ENCODE results near the gene COPS8. TPM values are rescaled to one million over a fixed set of nuclear protein-coding genes. Genes with fewer than 3 reads are reported as not detected.

The COPS8 gene
- polyA plus RNA-seq, 1 of the 3 experiments (the other 2 are of a cell fraction): 107 TPM

GRCh38 chr2:237075749-237076599 lies 9.7 kb upstream of the COPS8 start:
- Histone ChIP-seq H3K9me2 (no peaks in the 10 kb centered on the region), H3K27ac (ENCODE audit: low read depth in 2 of 2, low read length in 1 of 2) (no peak overlapping the region), H3K9ac (no peak overlapping the region), H3F3A (replicated peaks; ENCODE audit: insufficient read depth) (no peaks in the 10 kb centered on the region), H2AFZ (ENCODE audit: low read depth) (no peak overlapping the region), H4K20me1 (ENCODE audit: insufficient read depth) (no peaks in the 10 kb centered on the region), H3K79me2 (ENCODE audit: insufficient read depth) (no peaks in the 10 kb centered on the region), H3K9me3 (no peaks in the 10 kb centered on the region), H3K4me3 (ENCODE audit: low read depth in 2 of 2, low read length in 1 of 2) (no peak overlapping the region), H3K4me1 (ENCODE audit: control insufficient read depth in 1 of 2, insufficient read depth in 2 of 2, low read depth in 1 of 2, low read length in 1 of 2) (no peaks in the 10 kb centered on the region; a peak in 1 of 4 replicates), H3K36me3 (replicated peaks in 1 of 2; ENCODE audit: control insufficient read depth in 1 of 2, insufficient read depth in 2 of 2, low read length in 1 of 2) (no peaks in the 10 kb centered on the region), H3K27me3 (ENCODE audit: insufficient read depth) (no peaks in the 10 kb centered on the region), H3K4me2 (no peak overlapping the region)
- TF ChIP-seq MAX (IDR thresholded peaks at IDR 0.05; ENCODE audit: low read depth) (no peak), POLR2AphosphoS5 (IDR thresholded peaks at IDR 0.05; ENCODE audit: low read depth, low read length) (no peak), EZH2phosphoT487 (IDR thresholded peaks at IDR 0.05; ENCODE audit: borderline replicate concordance, low read depth) (no peak), USF2 (IDR thresholded peaks at IDR 0.05; ENCODE audit: borderline replicate concordance, low read depth, low read length) (no peak), MXI1 (IDR thresholded peaks at IDR 0.05; ENCODE audit: low read depth, low read length) (no peak), GABPA (IDR thresholded peaks at IDR 0.05; ENCODE audit: low read depth) (no peak), JUND (IDR thresholded peaks at IDR 0.05) (no peak), TEAD4 (IDR thresholded peaks at IDR 0.05; ENCODE audit: borderline replicate concordance, insufficient read depth) (no peak), FOXJ3 (CRISPR knock-in tag; IDR thresholded peaks at IDR 0.05) (no peak), PBX3 (IDR thresholded peaks at IDR 0.05) (no peak)
- no peak for DNase-seq
- WGBS (ENCODE audit: low lambda C conversion rate): 79% methylated on average over 9 of the region's 9 CpGs
- CTCF ChIA-PET: interaction anchor here (2.2 to 3.4 kb wide), 2 partner anchors 10 to 496 kb away, joined by 7 to 20 read pairs; partner anchors contain the start of gene COPS8
- POLR2A ChIA-PET: no interaction called here

GRCh38 chr2:237081596-237081995 lies 4.1 kb upstream of the COPS8 start:
- CTCF ChIA-PET: no interaction called here
- Histone ChIP-seq H3K27me3 (ENCODE audit: insufficient read depth) (no peaks in the 10 kb centered on the region), H3K79me2 (ENCODE audit: insufficient read depth) (peaks cover 13% of the 10 kb centered on the region), H3K9ac (no peak overlapping the region), H3K9me2 (no peaks in the 10 kb centered on the region), H2AFZ (ENCODE audit: low read depth) (no peak overlapping the region), H3F3A (replicated peaks; ENCODE audit: insufficient read depth) (no peaks in the 10 kb centered on the region), H3K9me3 (no peaks in the 10 kb centered on the region), H3K4me3 (ENCODE audit: low read depth in 2 of 2, low read length in 1 of 2) (no peak overlapping the region), H4K20me1 (ENCODE audit: insufficient read depth) (no peaks in the 10 kb centered on the region), H3K4me2 (no peak overlapping the region), H3K27ac (ENCODE audit: low read depth in 2 of 2, low read length in 1 of 2) (no peak overlapping the region), H3K36me3 (replicated peaks in 1 of 2; ENCODE audit: control insufficient read depth in 1 of 2, insufficient read depth in 2 of 2, low read length in 1 of 2) (no peaks in the 10 kb centered on the region), H3K4me1 (ENCODE audit: control insufficient read depth in 1 of 2, insufficient read depth in 2 of 2, low read depth in 1 of 2, low read length in 1 of 2) (peaks cover 0 to 13% of the 10 kb centered on the region in 2 experiments; a peak in 2 of 4 replicates)
- DNase-seq: no peak
- POLR2A ChIA-PET: no interaction called here
- 89% methylated on average over 8 of the region's 8 CpGs for WGBS (ENCODE audit: low lambda C conversion rate)
- TF ChIP-seq CTCF (IDR thresholded peaks at IDR 0.05) (no peak), EP300 (IDR thresholded peaks at IDR 0.05; ENCODE audit: borderline replicate concordance in 1 of 2, low read depth in 1 of 2, low read length in 1 of 2) (no peak), USF2 (IDR thresholded peaks at IDR 0.05; ENCODE audit: borderline replicate concordance, low read depth, low read length) (no peak), MAX (IDR thresholded peaks at IDR 0.05; ENCODE audit: low read depth) (no peak), JUND (IDR thresholded peaks at IDR 0.05) (no peak), RXRA (IDR thresholded peaks at IDR 0.05; ENCODE audit: borderline replicate concordance, low read depth) (no peak), RAD21 (IDR thresholded peaks at IDR 0.05; ENCODE audit: low read length) (no peak), FOXJ3 (CRISPR knock-in tag; IDR thresholded peaks at IDR 0.05) (no peak), USF1 (IDR thresholded peaks at IDR 0.05; ENCODE audit: borderline replicate concordance, low read depth) (no peak), TCF12 (IDR thresholded peaks at IDR 0.05) (no peak), YY1 (IDR thresholded peaks at IDR 0.05; ENCODE audit: low read depth) (no peak), EZH2phosphoT487 (IDR thresholded peaks at IDR 0.05; ENCODE audit: borderline replicate concordance, low read depth) (no peak), PBX3 (IDR thresholded peaks at IDR 0.05) (no peak), GATA2 (CRISPR knock-in tag; IDR thresholded peaks at IDR 0.05) (no peak)

All from SK-N-SH (cell line).